ENCODE results near the gene G6PC3.
"Not testable (repeated sequence)": the region's sequence is repeated elsewhere in the genome, so short reads cannot be mapped to it uniquely, and the experiment has no call there.

The G6PC3 gene

GRCh38 chr17:44095647-44096496, 25.3 kb downstream of the G6PC3 start:
- H3K9me3 Mint-ChIP-seq, result no peaks in the 10 kb centered on the region
- H3K36me3 Mint-ChIP-seq, result peaks cover 7% of the 10 kb centered on the region
- CTCF ChIA-PET, result interaction anchor here (1.7 kb wide), 1 partner anchor 17 kb away, joined by 4 read pairs; no protein-coding TSS in a partner anchor
- no peak overlapping the region for H3K4me3 Mint-ChIP-seq
- no peak overlapping the region for H3K27ac Mint-ChIP-seq
- H3K27me3 Mint-ChIP-seq, result no peaks in the 10 kb centered on the region
- peaks cover 14% of the 10 kb centered on the region for H3K4me1 Mint-ChIP-seq
- no peak for DNase-seq

GRCh38 chr17:44097110-44097958, 26.8 kb downstream of the G6PC3 start:
- H3K9me3 Mint-ChIP-seq, result no peaks in the 10 kb centered on the region
- no peak for DNase-seq
- H3K27me3 Mint-ChIP-seq, result no peaks in the 10 kb centered on the region
- H3K4me3 Mint-ChIP-seq, result no peak overlapping the region
- H3K27ac Mint-ChIP-seq, result no peak overlapping the region
- CTCF ChIA-PET, result interaction anchor here (1.0 to 2.0 kb wide), 3 partner anchors 10 to 19 kb away, joined by 3 to 7 read pairs (median 4); no protein-coding TSS in a partner anchor
- no peaks in the 10 kb centered on the region for H3K36me3 Mint-ChIP-seq
- peaks cover 14% of the 10 kb centered on the region for H3K4me1 Mint-ChIP-seq

- H3K36me3 Mint-ChIP-seq, H3K9me3 Mint-ChIP-seq, CTCF ChIA-PET, DNase-seq, H3K4me3 Mint-ChIP-seq, H3K4me1 Mint-ChIP-seq, H3K27me3 Mint-ChIP-seq, H3K27ac Mint-ChIP-seq: not testable (repeated sequence)
Observed at GRCh38 chr17:44101858-44102257, 31.3 kb downstream of the G6PC3 start.

- Mint-ChIP-seq H3K4me3 (no peak overlapping the region), H3K4me1 (peaks cover 2% of the 10 kb centered on the region), H3K36me3 (no peaks in the 10 kb centered on the region), H3K9me3 (no peaks in the 10 kb centered on the region), H3K27ac (peak overlapping the region; percentile 17), H3K27me3 (no peaks in the 10 kb centered on the region)
- no peak for DNase-seq
- CTCF ChIA-PET, result interaction anchor here (1.3 to 1.4 kb wide), 2 partner anchors 11 to 13 kb away, joined by 3 to 4 read pairs; no protein-coding TSS in a partner anchor
Observed at GRCh38 chr17:44102849-44103622, 32.5 kb downstream of the G6PC3 start.

- Mint-ChIP-seq H3K27me3 (no peaks in the 10 kb centered on the region), H3K27ac (no peak overlapping the region), H3K36me3 (peaks cover 3% of the 10 kb centered on the region), H3K9me3 (no peaks in the 10 kb centered on the region), H3K4me3 (no peak overlapping the region), H3K4me1 (peaks cover 3% of the 10 kb centered on the region)
- DNase-seq, result no peak
- CTCF ChIA-PET, result interaction anchor here (1.6 to 2.1 kb wide), 2 partner anchors 10 to 22 kb away, joined by 5 to 10 read pairs; no protein-coding TSS in a partner anchor
Observed at GRCh38 chr17:44105483-44105882, 34.9 kb downstream of the G6PC3 start.

GRCh38 chr17:44105941-44106340, 35.4 kb downstream of the G6PC3 start:
- Mint-ChIP-seq H3K27me3 (no peaks in the 10 kb centered on the region), H3K27ac (no peak overlapping the region), H3K4me3 (no peak overlapping the region), H3K4me1 (peaks cover 7% of the 10 kb centered on the region), H3K36me3 (peaks cover 3% of the 10 kb centered on the region), H3K9me3 (no peaks in the 10 kb centered on the region)
- CTCF ChIA-PET, result interaction anchor here (1.6 to 2.1 kb wide), 2 partner anchors 9 to 22 kb away, joined by 5 to 10 read pairs; no protein-coding TSS in a partner anchor
- DNase-seq, result no peak

- H3K4me1 Mint-ChIP-seq, result peaks cover 16% of the 10 kb centered on the region
- no peak overlapping the region for H3K27ac Mint-ChIP-seq
- CTCF ChIA-PET, result interaction anchor here (1.6 kb wide), 1 partner anchor 23 kb away, joined by 5 read pairs; no protein-coding TSS in a partner anchor
Observed at GRCh38 chr17:44106801-44107200, 36.3 kb downstream of the G6PC3 start.

GRCh38 chr17:44108440-44109311, 38.1 kb downstream of the G6PC3 start:
- Mint-ChIP-seq H3K9me3 (no peaks in the 10 kb centered on the region), H3K36me3 (peaks cover 3% of the 10 kb centered on the region), H3K27ac (peak overlapping the region; percentile 37), H3K4me1 (peaks cover 28% of the 10 kb centered on the region), H3K27me3 (no peaks in the 10 kb centered on the region), H3K4me3 (no peak overlapping the region)
- CTCF ChIA-PET, result no interaction called here
- no peak for DNase-seq

More at GRCh38 chr17:44106801-44107200, 36.3 kb downstream of the G6PC3 start:
- no peak overlapping the region for H3K4me3 Mint-ChIP-seq
- no peak for DNase-seq
- H3K27me3 Mint-ChIP-seq, result no peaks in the 10 kb centered on the region
- H3K36me3 Mint-ChIP-seq, result peaks cover 3% of the 10 kb centered on the region
- H3K9me3 Mint-ChIP-seq, result no peaks in the 10 kb centered on the region

GRCh38 chr17:44109312-44109630, 38.7 kb downstream of the G6PC3 start:
- no peak overlapping the region for H3K4me3 Mint-ChIP-seq
- no peak for DNase-seq
- no peak overlapping the region for H3K27ac Mint-ChIP-seq
- H3K27me3 Mint-ChIP-seq, result no peaks in the 10 kb centered on the region
- peaks cover 28% of the 10 kb centered on the region for H3K4me1 Mint-ChIP-seq
- CTCF ChIA-PET, result no interaction called here
- H3K9me3 Mint-ChIP-seq, result no peaks in the 10 kb centered on the region
- H3K36me3 Mint-ChIP-seq, result peaks cover 3% of the 10 kb centered on the region

- H3K4me3 Mint-ChIP-seq, result no peak overlapping the region
- no peaks in the 10 kb centered on the region for H3K9me3 Mint-ChIP-seq
- peaks cover 28% of the 10 kb centered on the region for H3K4me1 Mint-ChIP-seq
- CTCF ChIA-PET, result interaction anchor here (0.5 kb wide), 1 partner anchor 27 kb away, joined by 3 read pairs; no protein-coding TSS in a partner anchor
- DNase-seq, result no peak
- no peak overlapping the region for H3K27ac Mint-ChIP-seq
- peaks cover 3% of the 10 kb centered on the region for H3K36me3 Mint-ChIP-seq
- no peaks in the 10 kb centered on the region for H3K27me3 Mint-ChIP-seq
Observed at GRCh38 chr17:44110011-44110686, 39.6 kb downstream of the G6PC3 start.

GRCh38 chr17:44110823-44111633, 40.5 kb downstream of the G6PC3 start:
- no peaks in the 10 kb centered on the region for H3K27me3 Mint-ChIP-seq
- peaks cover 28% of the 10 kb centered on the region for H3K4me1 Mint-ChIP-seq
- DNase-seq, result peak; percentile 78
- no peak overlapping the region for H3K27ac Mint-ChIP-seq
- CTCF ChIA-PET, result interaction anchor here (1.2 to 1.9 kb wide), 3 partner anchors 13 to 167 kb away, joined by 3 to 6 read pairs (median 4); partner anchors contain the start of gene HDAC5
- no peaks in the 10 kb centered on the region for H3K9me3 Mint-ChIP-seq
- H3K36me3 Mint-ChIP-seq, result peaks cover 3% of the 10 kb centered on the region
- peak overlapping the region; percentile 21 for H3K4me3 Mint-ChIP-seq

- H3K4me3 Mint-ChIP-seq, result no peak overlapping the region
Observed at GRCh38 chr17:44111777-44112176, 41.2 kb downstream of the G6PC3 start.

More at GRCh38 chr17:44111777-44112176, 41.2 kb downstream of the G6PC3 start:
- Mint-ChIP-seq H3K4me1 (peaks cover 28% of the 10 kb centered on the region), H3K36me3 (peaks cover 6% of the 10 kb centered on the region), H3K27ac (peak overlapping the region; percentile 12), H3K9me3 (no peaks in the 10 kb centered on the region), H3K27me3 (no peaks in the 10 kb centered on the region)
- CTCF ChIA-PET, result interaction anchor here (1.2 to 1.9 kb wide), 4 partner anchors 12 to 168 kb away, joined by 3 to 6 read pairs (median 4); partner anchors contain the start of gene HDAC5
- DNase-seq, result no peak

Data from activated naive CD4-positive, alpha-beta T cell treated with anti-CD3 and anti-CD28 coated beads, Interleukin-2, amount 10 ng/mL, durations not matched to agents 7 days and 5 days (primary cell).